ENCODE measurements around the gene CAMTA1.

The CAMTA1 gene

DNA sequence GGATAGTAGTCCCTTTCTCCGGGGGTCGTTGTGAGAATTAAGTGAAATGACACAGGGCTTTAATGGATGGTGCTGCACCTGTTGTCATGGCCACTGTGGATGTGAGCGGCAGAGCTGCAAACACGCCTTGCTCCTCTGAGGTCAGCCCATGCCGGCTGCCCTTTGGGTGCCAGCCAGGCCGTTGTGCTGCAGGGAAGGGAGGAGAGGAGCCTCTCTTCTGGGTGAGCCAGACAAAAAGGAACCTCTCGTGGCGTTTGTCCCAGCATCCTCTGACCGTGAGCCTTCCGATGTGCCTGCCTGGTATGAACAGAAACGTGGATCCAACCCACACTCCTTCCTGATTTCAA, 602.9 kb downstream of the CAMTA1 start:
- peak; percentile 35 for DNase-seq (ENCODE audit: low spot score)

DNA sequence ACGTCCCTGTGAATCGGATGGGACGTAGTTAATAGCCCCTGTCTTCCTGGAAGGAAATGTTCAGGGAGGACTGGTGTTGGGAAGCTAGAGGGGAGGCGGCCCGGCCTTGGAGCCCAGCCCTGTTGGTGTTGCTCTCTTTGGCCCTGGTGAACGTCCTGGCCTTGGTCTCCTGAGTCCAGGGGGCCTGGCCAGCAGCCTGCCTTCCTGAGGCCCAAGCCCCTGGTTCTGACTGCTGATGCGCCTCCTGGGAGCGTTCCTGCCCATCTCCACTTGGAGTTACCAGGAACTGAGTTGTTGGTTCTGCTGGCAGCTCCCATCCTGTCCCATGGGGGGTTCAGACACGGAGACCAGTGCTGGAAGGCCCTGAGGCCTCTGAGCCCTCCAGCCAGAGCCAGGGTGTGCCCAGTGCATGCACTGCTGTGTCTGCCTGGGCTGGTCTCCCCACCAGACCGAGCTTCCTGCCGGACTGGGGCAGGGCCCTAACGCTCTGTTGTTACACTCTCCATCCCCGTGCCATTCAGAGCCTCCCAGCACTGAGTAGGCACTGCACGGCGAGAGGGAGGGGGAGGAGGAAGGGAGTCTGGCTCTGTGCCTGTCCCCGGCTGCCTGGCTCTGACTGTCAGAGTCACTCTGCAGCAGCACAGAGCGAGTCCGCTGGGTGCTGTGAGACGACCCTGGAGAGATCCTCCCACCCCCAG, 603.4 kb downstream of the CAMTA1 start:
- peak; percentile 90 for DNase-seq (ENCODE audit: low spot score)

DNA sequence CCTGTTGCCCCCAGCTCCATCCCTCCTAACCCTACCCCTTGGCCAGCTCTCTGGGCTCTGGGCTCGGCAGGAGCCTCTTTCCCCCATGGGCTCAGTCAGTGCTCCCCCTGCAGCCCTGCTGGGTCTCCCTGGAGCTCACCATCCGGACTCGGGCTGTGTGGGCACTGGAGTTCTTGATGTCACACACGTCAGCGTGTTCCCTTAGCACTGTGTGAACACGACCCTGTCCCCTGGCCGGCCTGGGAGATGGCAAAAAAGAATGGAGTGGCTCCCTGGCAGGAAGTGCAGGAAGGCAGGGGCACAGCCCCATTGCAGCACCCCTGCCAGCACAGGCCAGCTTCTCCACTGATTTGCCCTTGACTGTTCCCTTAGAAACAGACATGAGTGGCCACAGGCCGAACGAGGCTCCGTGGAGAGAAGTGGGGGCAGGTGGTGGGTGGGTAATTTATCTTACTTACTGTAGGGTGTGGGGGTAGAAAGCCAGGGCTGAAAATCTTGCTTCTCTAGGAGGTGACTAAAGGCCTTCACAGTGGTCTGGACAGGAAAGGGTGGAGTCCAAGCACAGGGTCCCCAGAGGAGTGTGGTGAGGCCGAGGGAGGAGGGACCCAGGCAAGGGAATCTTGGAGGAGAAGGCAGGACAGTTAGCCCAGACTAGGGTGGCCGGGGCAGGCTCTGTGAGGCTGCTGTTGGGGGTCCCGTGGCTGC, 604.1 kb downstream of the CAMTA1 start:
- peak; percentile 21 for DNase-seq (ENCODE audit: low spot score)

DNA sequence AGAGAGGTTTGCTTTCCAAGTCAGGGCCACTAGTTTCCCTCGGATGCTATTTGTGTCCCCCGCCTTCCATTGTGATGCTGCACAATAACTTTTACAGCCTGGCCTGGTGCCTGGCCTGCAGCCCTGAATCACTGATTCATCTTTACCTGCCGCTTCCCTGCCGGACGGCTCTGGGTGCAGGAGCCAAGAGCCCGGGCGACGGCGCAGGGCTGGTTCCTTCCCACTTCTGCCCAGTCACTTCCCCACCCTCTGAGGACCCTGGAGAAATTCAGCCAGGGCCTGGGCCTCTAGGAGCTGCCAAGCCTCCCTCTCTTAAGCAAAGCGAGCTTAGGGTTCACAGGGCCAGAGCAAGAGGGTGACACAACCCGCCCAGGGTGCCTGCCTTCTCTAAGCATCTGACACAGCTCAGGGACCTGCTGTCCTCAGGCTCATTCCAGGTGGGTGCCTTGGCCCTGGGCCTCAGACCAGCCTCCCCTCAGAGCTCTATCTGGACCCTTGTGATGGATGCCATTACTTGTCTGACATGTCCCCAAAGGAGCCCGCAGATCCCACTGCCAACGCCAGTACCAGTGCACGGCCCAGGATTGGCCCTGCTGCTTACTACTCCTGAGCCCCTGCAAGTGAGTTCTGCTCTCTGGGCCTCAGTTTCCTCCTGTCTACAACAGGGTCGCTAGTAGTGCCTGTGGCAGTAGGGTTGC, 604.8 kb downstream of the CAMTA1 start:
- DNase-seq (ENCODE audit: low spot score) = no peak

DNA sequence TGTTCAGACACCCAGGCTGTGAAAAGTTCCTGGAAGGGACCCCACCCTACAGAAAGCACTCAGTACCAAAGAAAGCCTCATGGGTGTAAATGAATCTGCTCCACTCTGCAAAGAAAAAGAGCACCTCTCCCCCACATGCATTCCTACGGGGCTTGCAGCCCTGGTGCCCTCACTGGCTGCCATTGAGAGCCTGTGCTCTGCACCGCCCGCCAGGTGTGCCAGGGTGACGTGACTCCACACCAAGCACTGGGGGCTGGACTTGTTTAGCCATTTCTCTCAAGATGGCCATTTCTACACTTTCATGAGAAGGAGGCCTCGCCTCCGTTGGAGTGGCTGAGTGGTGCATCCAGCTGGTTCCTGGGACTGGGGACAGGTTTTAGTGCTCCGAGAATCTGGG, 605.3 kb downstream of the CAMTA1 start:
- no peak for DNase-seq (ENCODE audit: low spot score)

DNA sequence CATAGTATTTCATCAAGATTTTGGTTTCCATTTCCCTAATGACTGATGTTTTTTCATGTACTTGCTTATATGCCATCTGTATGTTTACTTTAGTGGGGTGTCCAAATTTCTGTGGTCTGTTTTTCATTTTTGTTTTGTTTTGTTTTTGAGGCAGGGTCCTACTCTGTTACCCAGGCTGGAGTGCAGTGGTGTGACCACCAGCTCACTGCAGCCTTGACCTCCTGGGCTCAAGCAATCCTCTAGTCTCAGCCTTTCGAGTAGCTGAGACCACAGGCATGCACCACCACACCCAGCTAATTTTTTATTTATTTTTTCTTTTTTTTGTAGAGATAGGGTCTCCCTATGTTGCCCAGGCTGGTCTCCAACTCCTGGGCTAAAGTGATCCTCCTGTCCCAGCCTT, 607.9 kb downstream of the CAMTA1 start:
- DNase-seq (ENCODE audit: low spot score) = no peak

DNA sequence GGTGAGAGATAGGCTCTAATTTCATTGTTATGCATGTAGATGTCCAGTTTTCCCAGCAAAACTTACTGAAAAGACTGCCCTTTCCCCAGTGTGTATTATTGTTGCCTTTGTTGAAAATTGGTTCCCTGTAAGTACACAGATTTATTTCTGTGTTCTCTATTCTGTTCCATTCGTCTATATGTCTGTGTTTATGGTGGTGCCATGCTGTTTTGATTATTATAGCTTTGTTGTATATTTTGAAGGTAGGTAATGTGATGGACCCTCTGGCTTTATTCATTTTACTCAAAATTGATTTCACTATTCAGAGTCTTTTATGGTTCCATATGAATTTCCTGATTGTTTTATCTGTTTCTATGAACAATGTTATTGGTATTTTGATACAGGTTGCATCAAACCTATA, 610.0 kb downstream of the CAMTA1 start:
- DNase-seq (ENCODE audit: low spot score) = no peak

DNA sequence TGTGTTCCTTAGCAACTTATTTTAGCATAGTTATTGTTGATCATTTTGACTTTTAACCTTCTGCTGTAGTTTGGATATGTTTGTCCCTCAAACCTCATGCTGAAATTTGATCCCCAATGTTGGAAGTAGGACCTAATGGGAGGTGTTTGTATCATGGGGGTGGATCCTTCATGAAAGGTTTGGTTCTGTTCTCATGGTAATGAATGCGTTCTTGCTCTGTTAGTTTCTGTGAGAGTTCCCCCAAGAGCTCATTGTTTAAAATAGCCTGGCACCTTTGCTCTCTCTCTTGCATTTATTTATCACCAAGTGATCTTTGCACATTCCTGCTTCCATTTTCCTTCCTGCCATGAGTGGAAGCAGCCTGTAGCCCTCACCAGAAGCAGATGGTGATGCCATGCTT, 613.7 kb downstream of the CAMTA1 start:
- DNase-seq (ENCODE audit: low spot score) = no peak

DNA sequence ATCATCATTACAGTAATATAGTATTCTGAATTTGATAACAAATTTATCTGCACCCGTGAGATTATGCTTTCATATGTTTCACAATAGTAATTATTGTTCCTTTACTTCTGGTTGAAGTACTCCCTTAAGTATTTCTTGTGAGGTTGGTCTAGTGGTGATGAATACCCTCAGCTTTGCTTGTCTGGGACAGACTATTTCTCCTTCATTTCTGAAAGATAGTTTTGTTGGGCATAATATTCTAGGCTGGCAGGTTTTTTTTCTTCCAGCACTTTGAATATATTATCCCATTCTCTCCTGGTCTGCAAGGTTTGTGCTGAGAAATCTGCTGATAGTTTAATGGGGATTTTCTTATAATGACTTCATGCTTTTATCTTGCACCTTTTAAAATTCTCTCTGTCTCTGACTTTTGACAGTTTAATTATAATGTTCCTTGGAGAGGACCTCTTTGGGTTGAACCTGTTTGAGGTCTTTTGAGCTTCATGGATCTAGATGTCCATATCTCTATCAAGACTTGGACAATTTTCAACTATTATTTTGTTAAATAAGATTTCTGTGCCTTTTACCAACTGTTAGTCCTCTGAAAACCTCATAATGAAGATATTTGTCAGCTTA, 614.4 kb downstream of the CAMTA1 start:
- no peak for DNase-seq (ENCODE audit: low spot score)

DNA sequence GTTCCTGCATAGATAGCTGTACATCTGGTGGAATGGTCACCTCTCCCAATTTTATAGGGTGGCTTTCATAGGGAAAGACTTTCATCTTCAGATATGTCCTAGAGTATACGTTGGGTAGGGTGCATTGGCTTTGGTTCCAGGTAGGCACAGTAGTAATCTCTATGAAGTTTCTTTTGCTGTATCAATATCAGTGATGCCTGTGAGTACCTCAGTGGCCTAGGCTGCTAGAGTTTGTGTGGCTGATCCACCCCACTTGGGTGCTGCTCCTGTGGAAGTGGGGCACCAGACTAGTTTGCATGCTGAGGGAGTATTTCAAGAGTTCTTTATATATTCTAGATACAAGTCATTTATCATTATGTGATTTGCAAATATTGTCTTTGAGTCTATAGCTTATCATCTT, 615.3 kb downstream of the CAMTA1 start:
- DNase-seq (ENCODE audit: low spot score) = no peak

DNA sequence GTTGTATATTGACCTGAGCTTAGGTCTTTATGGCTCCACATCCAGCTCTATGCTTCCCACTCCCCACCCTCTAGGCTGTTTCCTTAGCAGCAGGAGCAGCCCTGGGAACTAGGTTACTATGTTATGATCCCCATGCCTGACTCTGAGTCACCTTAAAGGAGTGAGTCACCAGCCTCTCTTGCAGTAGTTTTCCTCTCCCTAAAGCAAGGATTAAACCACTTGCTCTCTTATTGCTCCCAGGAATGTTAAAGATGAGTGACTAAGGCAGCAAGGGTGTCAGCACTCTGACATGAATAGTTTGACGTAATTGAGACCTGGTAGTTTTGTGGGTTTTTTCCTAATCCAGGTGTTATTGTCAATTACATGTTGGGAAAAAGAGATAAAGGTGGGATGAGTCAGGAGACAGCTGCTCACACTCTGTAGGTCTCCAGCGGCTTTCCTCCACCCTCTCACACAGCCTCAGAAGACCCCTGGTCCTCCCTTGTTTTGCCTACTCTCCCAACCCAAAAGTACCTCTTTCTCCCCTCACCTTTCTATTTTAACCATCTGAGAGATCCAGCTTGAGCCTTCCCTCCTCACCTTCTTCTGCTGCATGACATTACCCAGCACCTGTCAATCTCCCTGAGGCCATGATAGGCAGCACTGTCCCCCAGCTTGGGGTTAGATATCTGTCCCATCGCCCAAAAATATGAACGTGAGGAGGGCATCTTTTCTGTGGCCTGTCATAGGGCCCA, 616.7 kb downstream of the CAMTA1 start:
- DNase-seq (ENCODE audit: low spot score) = peak; percentile 52

DNA sequence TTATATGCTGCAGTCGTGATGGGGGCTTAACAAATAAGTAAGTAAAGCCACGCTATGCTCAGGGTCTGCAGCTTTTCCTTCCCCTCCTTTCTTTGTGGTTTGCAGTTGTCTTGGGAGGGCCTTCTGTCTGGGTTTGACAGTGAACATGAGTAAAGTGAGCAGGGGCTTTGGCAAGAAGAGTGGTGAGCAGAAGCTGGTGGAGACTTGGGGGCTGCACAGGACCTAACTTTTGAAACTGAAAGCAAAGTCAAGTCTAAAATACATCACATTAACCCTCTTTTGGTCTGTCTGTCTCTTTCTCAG, 617.2 kb downstream of the CAMTA1 start:
- no peak for DNase-seq (ENCODE audit: low spot score)

DNA sequence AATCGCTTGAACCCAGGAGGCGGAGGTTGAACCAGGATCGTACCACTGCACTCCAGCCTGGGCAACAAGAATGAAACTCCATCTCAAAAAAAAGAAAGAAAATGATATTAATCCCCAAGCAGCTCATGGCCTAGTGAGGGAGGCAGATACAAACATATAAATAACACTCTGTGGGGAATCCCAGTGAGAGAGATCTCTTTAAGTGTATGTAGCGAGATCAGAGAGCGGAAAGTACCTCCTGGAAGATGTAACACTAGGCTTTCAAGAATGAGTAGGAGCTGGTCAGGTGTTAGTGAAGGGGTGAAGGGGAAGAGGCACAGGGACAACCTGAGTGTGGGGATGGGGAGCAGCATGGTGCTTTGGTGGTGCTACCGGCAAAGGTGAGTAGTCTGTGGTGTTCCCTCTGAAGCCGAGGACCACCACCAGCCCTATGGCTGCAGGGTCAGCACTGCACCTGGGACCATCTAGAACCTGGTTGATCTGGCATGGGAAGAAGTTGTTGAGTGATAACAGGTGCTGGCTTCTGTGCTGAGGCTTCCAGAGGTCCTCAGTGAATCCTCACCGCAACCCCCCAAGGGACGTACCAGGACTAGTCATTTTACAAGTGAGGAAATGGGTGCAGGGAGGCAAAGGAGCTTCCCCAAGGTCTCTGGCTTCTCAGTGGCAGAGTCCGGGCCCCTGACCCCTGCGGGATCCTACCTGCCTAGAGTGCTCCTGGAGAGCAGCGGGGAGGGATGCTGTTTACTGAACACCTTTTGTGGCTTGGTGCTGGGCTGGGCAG, 618.2 kb downstream of the CAMTA1 start:
- DNase-seq (ENCODE audit: low spot score) = no peak

DNA sequence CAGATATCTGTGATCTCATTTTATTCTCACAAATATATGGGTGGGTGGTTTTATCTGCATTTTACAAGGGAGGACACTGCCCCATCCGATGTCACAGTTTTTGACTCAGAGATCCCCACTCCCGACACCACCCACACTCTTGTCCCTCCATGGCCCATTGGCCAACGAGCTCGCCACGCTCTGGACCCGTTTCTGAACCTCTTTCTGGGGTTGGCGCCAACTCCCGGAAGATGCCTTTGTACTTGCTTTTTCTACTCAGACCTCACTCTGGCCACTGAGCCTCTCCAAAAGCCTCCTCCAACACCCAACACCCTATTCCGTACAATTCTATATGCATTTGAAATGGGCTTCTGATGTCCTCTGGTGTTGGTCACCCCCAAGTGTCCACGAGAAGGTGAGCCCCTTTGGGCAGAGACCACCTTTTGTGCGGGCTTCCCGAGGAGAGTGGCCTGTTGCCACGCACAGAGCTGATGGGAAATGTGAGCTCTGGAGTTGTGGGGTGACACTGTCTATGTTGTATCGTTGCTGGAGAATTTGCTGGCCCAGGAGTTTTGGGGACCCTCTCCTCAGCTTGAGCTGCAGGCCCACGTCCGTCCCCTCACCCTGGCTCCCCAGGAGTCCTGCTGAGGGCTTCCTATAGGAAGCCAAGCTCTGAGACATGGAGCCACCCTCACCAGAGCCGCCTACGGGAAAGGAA, 618.9 kb downstream of the CAMTA1 start:
- DNase-seq (ENCODE audit: low spot score) = no peak

DNA sequence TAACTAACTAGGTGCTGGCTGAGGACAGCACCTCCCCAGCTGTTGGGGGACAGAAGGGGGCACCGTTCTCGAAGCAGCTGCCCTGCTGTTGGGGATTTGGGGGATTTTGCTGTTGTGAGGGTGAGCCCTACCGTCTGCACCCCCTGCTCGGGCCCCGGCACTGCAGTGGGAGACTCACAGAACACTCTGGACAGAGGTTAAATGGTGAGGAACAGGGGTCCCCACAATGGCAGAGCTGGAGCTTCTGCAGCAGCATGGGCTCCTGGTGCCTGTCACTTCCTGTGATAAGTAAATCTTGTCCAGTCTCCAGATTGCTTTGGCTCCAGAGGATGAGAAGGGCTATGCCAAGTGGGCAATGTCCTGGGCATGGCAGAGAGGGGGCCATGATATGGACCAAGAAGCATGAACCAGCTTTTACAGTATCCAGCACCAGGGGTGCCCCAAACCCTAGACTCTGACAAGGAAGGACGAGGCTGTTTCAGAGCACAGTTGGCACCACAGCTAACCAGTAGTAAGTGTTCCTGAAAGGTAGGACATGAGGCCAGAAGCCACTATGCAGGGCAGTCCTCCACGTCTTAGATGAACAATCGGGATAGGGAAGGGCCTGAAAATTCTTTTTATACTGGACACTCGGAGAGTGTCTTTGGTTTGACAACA, 620.7 kb downstream of the CAMTA1 start:
- DNase-seq (ENCODE audit: low spot score) = no peak

DNA sequence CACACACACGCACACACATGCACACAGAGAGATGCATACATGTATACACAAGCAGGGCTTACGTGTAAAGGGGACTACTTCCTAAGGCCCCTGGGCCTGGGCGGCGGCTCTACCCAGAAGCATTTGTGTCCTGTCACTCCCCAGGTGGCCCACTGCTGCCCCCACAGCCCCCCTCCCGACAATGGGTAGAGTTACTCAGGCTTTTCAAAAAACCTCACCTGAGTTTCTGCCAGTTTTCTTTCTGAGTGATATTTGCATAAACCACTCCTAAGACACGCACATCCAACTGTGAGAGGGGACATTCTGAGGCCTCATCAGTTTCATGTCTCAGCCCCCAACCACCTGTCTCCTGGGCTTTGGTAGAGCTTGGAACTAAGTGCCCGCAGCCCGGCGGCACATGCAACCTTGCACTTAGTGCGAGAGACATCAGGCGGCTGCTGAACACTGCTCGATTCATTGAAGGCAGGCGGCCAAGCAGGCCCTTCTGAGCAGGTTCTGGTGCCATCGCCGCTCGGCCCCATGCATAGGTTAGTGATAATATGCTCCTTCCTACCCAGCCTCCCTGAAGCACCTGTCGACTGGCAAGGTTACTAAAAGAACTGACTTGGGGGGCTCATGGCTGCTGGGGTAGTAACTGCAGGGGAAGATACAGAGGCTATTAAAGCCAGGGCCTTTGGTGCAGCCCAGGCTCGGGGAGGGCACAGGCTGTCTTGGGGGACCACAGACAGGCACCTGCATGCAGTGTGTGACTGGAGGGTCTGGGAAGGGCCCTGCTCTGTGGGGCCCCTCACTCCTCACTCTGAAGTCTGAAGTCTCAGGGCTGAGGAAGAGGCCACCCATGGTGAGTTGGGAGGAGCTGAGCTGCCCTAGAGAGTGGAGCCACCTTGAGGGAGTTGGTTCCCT, 621.6 kb downstream of the CAMTA1 start:
- DNase-seq (ENCODE audit: low spot score) = no peak

DNA sequence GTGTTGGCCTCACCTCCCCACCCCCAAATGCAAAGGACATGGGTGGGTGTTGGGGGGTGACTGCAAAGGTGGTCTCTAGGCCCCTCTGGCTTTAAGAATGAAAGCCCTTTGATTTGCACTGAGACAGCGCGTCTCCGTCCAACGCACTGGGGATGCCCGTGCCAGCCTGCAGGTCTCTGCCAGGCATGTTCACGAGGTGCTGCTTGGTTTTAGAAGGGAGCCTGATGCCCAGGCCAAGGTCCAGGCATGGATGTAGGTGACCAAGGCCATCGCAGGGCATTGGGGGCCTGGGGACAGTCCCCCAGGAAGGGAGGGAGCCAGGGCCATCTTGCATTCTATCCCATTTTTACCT, 622.3 kb downstream of the CAMTA1 start:
- DNase-seq (ENCODE audit: low spot score) = no peak

DNA sequence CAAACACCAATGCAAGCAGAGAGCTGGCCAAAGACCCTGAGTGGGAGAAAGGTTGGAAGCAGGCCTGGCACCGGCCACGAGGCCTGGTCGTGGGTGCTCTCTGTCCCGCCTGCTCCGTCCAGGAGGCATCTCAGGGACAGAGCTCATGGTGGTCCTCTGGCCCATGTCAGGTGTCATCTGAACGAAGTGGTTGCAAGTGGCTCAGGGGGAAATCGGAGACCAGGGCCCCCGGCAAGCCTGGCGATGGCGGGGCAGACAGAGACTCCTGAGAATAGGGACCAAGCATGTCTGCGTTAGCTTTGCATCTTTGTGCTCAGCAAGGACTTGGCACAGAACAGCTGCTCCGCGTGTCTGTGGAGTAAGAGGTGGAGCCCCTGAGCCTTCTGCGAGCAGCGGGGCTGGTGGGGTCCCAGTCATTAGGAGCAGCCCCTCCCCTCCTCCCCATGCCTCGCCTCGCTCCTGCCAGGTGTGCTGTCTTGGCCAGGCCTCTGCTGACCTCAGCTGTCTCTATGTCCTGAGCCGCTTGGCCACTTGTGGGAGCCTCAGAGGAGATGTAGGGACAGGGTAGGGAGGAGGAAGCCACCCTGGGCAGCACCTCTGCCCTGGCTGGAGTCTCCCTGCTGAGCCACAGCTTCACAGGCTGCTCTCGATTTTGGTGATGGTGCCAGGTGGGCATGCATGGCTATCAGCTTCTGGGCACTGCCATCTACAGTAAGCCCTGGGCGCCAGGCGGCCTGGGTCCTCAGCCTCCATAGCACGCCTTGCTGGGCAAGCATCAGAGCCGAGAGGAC, 622.9 kb downstream of the CAMTA1 start:
- no peak for DNase-seq (ENCODE audit: low spot score)

DNA sequence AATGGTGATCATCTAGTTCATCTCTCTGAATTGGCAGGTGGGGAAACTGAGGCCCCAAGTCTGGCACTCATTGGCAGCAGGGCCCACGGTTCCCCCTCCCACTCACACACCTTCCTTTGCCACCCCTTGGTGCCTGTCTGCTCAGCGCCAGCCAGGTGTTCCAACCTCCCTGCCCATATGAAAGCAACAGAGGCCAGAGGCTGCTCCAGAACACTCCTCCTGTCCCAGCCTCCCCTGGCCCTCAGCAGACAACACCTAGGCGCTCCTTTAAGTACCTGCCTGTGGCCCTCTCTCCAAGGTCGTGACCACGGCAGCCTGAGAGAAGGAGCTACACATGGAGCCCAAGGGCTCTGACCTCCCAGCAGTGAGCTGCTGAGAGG, 623.5 kb downstream of the CAMTA1 start:
- no peak for DNase-seq (ENCODE audit: low spot score)

All from Ammon's horn (tissue), 1 donor.